Body of pancreas (tissue), 4 donors: ENCODE measurements around the gene SCCPDH.

Experiments used
- CTCF ChIP-seq, 7 experiments: fragments of 450-650 bp in 4 of 7; fragments of 200-600 bp in 3 of 7; sonication (generic) in 3 of 7; IDR thresholded peaks; one replicate each; pipeline ENCODE4 v1.5.1; 2016 to 2019; ENCODE audit warnings: antibody characterized with exemption in 7 of 7
- POLR2A ChIP-seq, 3 donors: fragments of 450-650 bp; IDR thresholded peaks; one replicate each; pipeline ENCODE4 v1.6.1; 2016; ENCODE audit warnings: antibody characterized with exemption in 3 of 3, mild to moderate bottlenecking in 2 of 3

- TF ChIP-seq CTCF (IDR thresholded peaks at IDR 0.05): no peak
- no peak for TF ChIP-seq POLR2A (IDR thresholded peaks at IDR 0.05)
These were observed 37.2 kb downstream of the SCCPDH start for GRCh38 chr1:246761396-246761795.
